Stimulated activated CD4-positive, alpha-beta T cell treated with anti-CD3 and anti-CD28 coated beads, TNF-alpha, amount 100 ng/mL, for 48 hours (primary cell): ENCODE results near the gene GSX2.
"Not testable (repeated sequence)": the region's sequence is repeated elsewhere in the genome, so short reads cannot be mapped to it uniquely, and the experiment has no call there.

Experiments used
- DNase-seq, 3 donors: peaks; one replicate each; pipeline ENCODE4 v3.0.0-alpha.2; 2020; ENCODE audit warnings: low read depth in 3 of 3

Gene GSX2

GRCh38 chr4:54099748-54100574, at the start of gene GSX2:
Gene GSX2 (plus strand): TSS chr4:54100163. CDS start chr4:54100345, 182 bp downstream.
- no peak for DNase-seq

GRCh38 chr4:54050214-54050904, 49.6 kb upstream of the GSX2 start:
- no peak for DNase-seq

GRCh38 chr4:54053322-54053721, 46.6 kb upstream of the GSX2 start:
- not testable (repeated sequence) for DNase-seq

GRCh38 chr4:54054501-54054900, 45.5 kb upstream of the GSX2 start:
- DNase-seq: no peak

GRCh38 chr4:54055494-54055893, 44.5 kb upstream of the GSX2 start:
- DNase-seq: no peak

- no peak for DNase-seq
Observed at GRCh38 chr4:54056360-54056759, 43.6 kb upstream of the GSX2 start.

GRCh38 chr4:54058171-54058570, 41.8 kb upstream of the GSX2 start:
- DNase-seq: no peak

- no peak for DNase-seq
Observed at GRCh38 chr4:54060116-54060515, 39.8 kb upstream of the GSX2 start.

GRCh38 chr4:54061067-54061466, 38.9 kb upstream of the GSX2 start:
- DNase-seq: no peak

GRCh38 chr4:54061873-54062272, 38.1 kb upstream of the GSX2 start:
- DNase-seq: no peak

GRCh38 chr4:54062392-54062791, 37.6 kb upstream of the GSX2 start:
- DNase-seq: no peak

GRCh38 chr4:54063229-54063628, 36.7 kb upstream of the GSX2 start:
- DNase-seq: no peak

GRCh38 chr4:54063737-54064316, 36.1 kb upstream of the GSX2 start:
- no peak for DNase-seq

GRCh38 chr4:54064317-54065111, 35.4 kb upstream of the GSX2 start, which contains the start of gene CHIC2:
Gene CHIC2 (minus strand): TSS chr4:54064605. CDS start chr4:54064300, 305 bp downstream.
- peak; percentile 90 to 93 (median 92) for DNase-seq

GRCh38 chr4:54065282-54066087, 34.5 kb upstream of the GSX2 start:
- no peak for DNase-seq

- DNase-seq: no peak
Observed at GRCh38 chr4:54066088-54066415, 33.9 kb upstream of the GSX2 start.

- no peak for DNase-seq
Observed at GRCh38 chr4:54066718-54067129, 33.2 kb upstream of the GSX2 start.

- no peak for DNase-seq
Observed at GRCh38 chr4:54067166-54067565, 32.8 kb upstream of the GSX2 start.

GRCh38 chr4:54073271-54073880, 26.6 kb upstream of the GSX2 start:
- no peak for DNase-seq

GRCh38 chr4:54074381-54074780, 25.6 kb upstream of the GSX2 start:
- no peak for DNase-seq

- DNase-seq: no peak
Observed at GRCh38 chr4:54076673-54077072, 23.3 kb upstream of the GSX2 start.
